Forelimb muscle (tissue), 1 donor: Measurements from ENCODE around the gene MGST2. TPM values are rescaled to one million over a fixed set of nuclear protein-coding genes. Genes with fewer than 3 reads are reported as not detected.

ENCODE experiments used
- DNase-seq: peaks from one replicate; pipeline ENCODE4 v3.0.0-alpha.2; 2013; ENCODE audit warnings: low read depth
- polyA plus RNA-seq: library from polyadenylated mRNA; unstranded; fragments of 120-200 nt; gene quantifications from one replicate; pipeline ENCODE4 v1.2.1, GENCODE V29; 2013; ENCODE audit not compliant: insufficient read length

The MGST2 gene
- polyA plus RNA-seq, 1 donor: 49.1 TPM

DNA sequence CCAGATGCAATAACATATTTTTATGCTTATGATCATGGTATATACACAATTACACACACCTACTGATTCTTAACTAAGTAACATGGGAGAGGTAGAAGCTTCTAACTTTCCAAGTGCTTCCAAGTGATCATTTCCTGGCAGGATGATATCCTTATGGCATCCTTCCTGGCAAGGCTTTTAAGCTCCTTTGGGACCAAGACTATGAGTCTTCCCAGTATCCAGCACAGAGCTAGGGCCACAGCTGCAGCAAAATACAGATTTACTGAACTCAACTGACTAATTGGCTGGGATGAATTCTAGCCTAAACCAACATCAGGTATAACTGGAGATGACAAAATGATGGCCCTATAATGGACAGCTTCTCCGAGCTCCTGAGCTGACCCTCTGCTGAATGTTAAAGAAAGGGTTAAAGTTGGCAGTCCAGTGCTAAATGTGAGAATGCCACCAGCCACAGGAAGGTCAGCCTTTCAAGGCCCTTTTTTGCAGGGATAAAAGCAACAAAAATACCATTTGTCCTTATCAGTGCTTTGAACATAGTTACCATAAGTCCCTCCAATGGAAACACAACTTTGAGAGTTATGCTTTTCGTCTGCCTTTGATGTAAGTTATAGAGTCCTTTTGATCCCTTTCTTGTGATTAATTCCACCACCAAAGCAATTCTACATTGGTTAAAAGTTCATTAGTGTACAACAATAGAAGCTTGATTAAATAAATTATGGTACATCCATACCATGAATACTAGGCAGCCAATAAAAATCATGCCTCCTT lies 73.4 kb downstream of the MGST2 start:
- no peak for DNase-seq

DNA sequence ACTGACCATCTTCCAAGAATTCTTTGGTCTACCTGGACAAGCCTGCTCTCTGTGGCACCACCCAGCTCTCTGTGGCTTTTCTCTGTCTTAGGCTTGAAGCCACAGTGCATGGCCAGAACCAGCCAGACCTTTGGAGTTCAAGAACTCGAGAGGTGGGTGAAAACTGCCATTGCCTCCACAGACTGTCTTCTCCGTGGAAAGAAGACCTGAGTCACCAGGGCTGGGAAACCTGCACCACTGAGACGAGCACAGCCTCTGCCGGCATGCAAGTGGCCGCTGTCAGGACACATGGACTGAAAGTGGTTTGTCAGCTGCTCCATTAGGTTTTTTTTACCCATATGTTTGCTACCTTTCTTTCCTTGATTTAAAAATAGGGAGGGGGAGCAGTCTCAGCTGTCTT lies 74.5 kb downstream of the MGST2 start:
- no peak for DNase-seq

DNA sequence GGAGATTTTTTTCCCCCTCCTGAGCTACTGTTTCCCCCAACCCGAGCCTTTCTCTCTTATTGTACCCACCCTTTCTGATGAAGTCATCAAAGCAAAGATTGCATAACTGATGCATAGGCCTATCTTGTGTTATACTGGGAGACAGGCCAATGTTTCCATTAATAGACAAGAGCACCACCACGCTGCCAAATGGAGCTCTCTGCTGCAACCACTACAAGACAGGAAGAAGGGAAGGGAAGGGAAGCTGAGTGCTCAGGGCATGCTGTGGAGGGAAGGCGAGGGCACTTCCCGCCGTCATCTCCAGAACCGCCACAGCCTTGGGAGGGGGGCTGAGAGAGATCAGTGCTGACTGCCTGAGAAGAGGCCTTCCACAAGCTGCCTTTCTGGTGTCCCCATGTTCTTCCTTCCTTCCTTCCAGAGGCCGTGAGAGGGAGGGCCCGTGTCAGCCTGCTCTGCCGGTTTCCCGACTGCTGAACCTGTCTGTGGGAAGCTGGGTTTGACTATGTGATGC lies 75.0 kb downstream of the MGST2 start:
- peak; percentile 75 for DNase-seq

DNA sequence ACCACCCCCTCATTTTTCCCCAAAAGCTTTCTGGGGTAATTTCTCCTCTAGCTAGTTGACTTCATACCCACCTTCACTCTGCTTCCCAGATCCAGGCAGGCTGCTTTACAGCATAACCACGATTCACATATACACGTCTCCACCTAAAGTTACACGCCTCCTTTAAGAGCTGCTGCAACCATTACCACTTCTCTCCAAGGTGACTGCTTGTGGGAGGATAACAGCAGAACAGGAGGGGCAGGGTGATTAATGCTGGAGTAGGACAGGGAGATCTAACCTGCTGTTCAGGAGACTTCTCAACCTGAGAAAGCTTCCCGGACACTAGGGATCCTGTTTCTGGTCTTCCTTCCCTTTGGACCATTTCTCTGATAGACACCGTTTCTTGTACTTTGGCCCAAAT lies 77.4 kb downstream of the MGST2 start:
- no peak for DNase-seq

DNA sequence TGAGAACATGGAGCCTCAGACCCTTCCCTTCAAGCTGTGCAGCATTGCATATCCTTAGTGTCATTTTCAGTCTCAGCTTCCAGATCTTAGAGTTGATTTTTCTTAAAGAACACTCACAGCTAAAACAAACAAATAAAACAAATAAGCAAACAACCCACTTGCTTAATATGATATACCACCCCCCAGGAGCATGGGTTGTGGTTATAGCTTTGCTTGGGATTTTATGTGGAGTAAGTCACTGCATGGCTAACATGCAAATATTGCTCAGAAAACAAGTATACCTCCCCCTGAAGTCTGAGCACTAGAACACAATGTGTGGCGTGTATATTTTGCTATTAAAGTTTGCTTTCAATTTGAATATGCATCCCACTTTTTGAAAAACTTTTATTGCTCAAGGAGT lies 78.6 kb downstream of the MGST2 start:
- DNase-seq: no peak

DNA sequence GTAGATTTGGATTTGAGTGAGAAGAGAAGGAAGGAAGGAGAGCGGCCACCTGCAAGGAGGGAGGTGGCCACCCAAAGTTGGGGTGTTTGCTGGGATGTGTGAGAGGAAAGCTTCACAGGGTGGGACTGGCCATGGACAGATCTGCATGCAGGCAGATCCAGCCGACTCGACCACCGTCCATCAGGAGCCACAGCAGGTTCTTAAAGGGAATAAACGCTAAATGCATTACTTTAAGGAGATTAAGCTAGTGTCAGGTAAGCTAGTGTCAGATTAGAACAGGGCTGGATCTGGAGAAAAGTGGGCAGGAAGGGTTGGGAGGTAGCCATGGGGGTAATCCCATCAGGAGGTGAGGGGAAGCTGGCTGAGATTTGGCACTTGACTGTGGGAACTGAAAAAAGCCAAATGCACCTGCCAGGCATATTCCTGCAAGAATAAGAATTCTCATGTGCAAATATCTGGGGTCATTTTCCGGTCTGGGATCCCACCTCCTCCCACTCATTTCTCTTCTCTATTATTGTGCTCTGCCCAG lies 79.6 kb downstream of the MGST2 start:
- DNase-seq: no peak

DNA sequence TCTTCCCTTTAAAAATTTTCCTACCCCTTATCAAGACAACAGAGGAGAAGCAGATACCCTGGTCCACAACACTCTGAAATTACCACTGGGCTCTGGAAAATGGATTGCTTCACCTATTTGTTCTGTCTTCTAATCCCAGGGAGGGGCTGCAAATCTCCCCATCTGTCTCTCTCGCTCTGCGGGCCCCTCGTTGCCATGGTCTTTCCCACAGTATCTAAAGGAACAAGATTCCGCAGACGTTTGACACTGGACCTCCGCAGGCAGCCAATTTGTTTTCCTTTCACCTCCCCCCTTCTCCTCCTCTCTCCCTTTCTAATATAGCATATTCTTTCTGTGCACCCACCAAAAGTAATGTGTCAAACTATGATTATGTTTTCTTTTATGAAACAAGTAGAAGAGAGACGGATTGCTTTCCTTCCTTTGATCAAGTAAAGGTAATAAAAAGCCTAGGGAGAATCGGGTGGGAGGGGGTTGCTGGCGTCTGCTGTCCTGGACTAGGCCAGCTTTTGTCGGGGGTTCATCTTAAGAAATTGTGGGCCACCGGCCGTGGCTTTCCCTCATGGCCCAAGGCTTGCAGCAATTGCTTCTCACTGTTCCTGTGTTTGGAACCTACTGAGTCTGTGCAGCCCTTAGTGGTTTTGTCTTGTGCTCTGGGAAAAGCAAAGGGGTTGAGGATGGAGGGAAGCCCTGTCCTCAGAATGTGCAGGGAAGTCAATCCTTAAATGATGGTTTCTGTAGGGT lies 81.0 kb downstream of the MGST2 start:
- DNase-seq: no peak

DNA sequence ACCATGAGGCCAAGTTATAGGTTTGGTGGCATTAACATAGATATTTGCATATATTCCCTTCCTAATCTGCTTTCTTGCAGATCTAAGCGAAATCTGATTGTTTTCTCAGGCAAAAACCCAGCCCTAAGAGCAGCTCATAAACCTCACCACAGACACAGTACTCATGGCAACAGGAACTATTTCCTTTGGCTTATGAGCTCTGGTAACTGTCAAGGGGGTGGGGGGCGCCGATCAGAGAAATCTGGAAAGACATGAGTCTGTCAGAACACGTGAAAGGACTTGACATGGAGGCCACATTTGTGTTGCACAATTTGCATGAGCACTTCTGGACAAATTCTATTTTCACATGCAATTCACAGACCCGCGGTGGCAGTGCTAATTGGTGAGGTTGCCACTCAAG lies 83.7 kb downstream of the MGST2 start:
- no peak for DNase-seq

DNA sequence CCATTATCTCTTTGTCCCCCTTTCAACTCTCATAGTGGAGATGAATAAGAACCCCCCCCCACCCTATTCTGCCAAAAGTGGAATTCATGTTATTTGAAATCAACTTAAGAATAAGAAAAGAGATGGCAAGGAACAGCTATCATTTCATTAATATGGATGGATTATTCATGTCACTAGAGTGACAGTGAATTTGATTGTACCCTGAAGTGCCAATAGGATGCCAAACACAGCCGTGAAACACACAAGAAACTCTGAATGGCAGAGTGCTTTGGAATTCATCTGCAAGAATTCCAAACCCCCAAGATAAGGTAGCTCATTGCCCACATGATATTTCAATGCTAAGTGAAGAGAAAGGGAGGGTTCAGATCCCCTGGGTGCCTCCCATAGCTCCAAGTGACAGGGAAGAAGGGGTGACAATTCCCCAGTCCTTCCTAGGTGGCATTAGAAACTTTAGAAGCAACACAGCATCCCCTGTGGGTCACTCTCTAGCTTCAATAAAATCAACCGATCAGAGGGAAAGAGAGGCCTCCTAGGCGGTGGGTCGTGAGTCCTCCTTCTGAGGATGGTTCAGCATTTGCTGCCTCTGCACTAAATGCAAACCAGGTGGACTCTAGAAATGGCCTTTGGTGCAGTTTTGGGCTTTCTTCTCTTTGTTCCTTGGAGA lies 84.3 kb downstream of the MGST2 start:
- DNase-seq: no peak

DNA sequence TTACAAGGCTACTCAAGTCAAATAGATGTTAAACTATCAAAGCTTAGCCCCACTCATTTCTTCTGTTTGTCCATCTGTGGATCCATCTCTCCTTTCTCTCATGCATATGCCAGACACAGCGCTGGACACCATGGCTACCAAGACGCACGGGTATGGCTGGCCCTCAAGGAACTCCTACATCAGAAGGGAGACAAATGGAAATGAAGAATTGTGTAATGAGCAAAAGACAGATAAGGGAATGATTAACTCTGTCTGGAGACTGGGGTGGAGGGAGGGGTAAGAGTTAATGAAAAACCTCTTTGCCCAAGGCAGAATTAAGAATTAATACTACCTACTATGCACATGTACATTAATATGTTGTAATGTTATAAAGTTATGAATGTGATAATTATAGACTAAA lies 88.1 kb downstream of the MGST2 start:
- no peak for DNase-seq

Other genes starting within 250 kb of the MGST2 start
- 9.1 TPM for gene RAB33B, start 211.7 kb upstream of the MGST2 start, polyA plus RNA-seq
- gene SETD7, start 109.6 kb upstream of the MGST2 start, polyA plus RNA-seq: 81.4 TPM